Activated gamma-delta T cell (primary cell): Measurements from ENCODE around the gene TYRP1.

ENCODE experiments used
- DNase-seq: peaks from one replicate; lab custom pipeline; 2025; lab: John Stamatoyannopoulos, UW

TYRP1 gene

GRCh38 chr9:12697719-12698118 lies 4.5 kb downstream of the TYRP1 start:
- no peak for DNase-seq

DNA sequence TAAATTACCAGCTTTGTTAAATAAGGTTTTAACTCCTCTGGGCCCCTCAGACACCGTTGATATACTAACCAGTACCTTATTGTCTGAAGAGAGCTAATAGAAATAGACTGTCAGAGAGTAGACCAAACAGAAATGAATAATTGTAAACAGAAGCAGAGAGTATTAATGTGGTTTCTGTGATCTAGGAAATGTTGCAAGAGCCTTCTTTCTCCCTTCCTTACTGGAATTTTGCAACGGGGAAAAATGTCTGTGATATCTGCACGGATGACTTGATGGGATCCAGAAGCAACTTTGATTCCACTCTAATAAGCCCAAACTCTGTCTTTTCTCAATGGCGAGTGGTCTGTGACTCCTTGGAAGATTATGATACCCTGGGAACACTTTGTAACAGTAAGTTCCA lies 5.1 kb downstream of the TYRP1 start:
- no peak for DNase-seq

- no peak for DNase-seq
Measured at GRCh38 chr9:12698986-12699385, 5.8 kb downstream of the TYRP1 start.

- no peak for DNase-seq
Measured at GRCh38 chr9:12699529-12699928, 6.3 kb downstream of the TYRP1 start.

DNA sequence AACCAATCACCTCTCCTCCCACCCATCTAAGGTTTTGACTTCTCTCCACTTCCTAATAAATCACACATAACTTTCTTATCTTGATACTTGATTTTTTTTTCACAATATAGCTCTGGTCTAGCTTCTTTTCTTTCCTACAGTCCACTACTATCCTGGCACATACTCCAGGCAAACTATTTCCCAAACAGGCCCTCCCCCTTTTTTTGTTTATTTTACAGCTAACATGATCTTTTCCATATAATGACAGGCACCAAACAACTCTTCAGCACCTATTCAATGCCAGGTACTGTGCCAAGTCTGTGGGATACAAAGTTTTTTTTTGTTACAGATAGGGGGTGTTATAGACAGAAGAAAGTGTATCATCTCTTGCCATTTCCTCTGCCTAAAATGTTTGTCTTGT lies 7.9 kb downstream of the TYRP1 start:
- no peak for DNase-seq

DNA sequence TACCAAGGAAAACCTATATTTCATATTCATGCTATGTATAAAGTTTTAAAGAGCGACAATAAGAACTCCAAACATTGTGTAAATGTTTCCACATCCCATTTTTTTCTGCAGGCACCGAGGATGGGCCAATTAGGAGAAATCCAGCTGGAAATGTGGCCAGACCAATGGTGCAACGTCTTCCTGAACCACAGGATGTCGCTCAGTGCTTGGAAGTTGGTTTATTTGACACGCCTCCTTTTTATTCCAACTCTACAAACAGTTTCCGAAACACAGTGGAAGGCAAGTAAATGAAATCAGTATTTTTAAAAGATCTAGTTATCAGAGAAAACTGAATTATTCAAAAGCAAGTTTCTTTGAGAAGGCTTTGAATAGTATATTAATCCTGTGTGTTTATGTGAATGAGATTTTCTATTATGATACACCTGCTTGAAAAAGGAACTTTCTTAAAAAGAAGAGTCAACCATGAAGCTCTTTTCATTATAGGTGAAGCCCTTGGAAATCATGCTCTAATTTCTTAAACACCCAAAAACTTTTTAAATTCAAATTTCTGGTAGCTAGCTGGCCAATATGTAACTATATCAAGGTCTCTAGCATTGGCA lies 9.1 kb downstream of the TYRP1 start:
- no peak for DNase-seq

DNA sequence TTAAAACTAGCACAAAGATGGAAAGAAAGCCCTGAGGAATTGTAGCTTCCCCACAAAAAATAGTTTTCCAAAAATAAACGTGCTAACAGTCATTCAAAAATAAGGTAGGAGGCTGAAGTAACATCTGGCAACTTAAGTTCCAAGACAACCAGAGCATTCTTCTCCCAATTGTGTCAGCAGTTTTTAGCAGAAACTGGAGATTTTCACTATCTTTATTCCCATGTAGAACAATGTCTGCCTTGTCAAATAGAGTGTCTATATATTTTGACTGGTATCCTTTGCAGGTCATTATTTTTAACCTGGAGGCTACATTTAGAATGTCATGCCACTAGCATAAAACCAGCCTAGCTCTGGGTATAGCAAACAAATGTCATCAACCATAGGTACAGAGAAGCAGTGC lies 10.8 kb downstream of the TYRP1 start:
- no peak for DNase-seq

GRCh38 chr9:12705738-12706391 lies 12.7 kb downstream of the TYRP1 start:
- no peak for DNase-seq

- DNase-seq: no peak
Measured at GRCh38 chr9:12708562-12709298, 15.5 kb downstream of the TYRP1 start.

DNA sequence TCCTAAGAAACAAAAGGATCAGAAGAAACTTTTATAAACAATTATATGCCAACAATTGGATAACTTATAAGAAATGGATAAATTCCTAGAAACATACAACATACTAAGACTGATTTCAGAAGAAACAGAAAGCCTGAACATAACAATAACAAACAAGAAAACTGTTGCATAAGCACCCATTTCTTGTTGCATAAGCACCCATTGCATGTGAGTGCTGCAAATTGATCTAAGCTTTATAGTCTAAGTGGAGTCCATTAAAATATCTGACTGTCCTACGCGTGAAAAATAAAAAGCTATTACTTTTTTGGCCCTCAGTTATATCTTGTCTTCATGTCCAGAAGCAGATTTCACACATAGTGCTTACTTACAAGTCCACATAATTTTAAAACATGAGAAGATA lies 19.3 kb downstream of the TYRP1 start:
- no peak for DNase-seq

- DNase-seq: no peak
Measured at GRCh38 chr9:12715268-12715667, 22.1 kb downstream of the TYRP1 start.

DNA sequence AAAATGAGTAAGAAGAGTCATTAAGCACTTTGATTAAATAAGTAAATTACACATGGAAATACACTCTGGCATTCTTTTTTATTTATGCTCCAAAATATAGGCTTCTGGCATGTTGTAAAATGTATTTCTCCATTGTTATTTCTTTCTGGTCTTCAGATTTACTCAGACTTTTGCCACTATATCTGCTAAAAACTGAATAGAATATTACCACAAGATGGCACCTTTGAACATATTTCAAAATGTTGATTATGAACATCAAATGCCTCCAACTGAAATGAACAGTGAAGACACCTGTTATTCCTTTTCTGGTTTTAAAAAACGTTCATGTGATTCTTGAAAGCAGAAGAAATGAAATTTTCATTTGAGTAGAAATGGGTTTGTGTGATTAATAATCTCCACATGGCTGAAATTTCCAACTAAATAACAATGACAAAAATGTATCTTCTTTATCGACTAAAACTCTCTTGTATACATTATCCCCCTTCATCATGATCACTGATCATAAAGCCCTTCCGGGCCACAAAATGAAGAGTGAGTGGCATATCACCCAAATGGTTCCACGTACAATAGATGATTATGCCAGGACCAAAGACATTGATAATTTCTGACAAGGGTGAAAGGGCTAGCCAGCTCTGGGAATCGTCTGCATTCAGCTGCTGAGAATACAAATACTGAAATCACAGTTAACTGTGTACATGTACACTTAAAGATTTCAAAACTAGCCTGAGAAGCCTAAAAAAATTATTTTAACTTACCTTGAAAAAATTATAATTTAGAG lies 23.8 kb downstream of the TYRP1 start:
- DNase-seq: no peak

DNA sequence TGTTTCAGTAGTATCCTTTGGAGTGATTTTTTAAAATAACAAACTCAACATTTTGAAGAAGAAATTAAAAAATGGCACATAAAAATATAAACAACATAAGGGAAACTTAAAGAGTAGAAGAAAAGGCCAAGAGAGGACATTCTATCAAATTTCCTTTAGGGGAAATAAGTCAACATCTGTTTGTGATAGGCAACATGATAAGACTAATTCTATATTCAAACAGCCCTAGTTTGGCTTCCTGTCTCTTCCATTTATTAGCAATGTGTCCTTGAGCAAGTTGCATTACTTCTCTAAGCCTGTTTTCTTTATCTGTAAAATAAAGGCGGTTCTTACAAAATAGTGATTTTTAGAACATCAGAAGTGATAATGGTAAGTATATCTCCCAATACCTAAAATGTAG lies 24.7 kb downstream of the TYRP1 start:
- no peak for DNase-seq

DNA sequence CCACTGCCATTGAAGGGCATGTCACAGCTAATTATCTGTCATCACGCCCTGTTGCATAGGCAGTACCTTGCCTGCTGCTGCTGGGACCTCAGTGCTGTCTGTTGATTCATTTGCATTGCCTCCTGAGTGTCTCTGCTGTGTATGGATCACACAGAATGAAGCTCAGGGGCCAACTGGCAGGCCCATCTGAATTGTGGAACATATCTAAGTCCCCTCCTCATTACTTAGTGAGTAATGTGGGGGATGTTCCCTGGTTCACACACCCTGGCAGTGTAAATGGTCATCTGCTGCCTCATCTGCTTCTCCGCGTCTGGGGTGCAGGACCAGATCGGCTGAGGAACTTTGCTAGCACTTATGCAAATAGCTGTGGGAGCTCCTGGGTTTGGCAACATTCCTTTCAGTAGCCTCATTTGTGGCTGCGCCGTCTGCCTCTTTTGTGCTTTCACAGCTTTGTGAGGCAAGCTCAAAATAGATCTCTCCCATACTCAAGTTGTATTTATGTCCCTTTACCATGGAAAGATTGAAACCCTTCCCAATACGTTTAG lies 25.4 kb downstream of the TYRP1 start:
- no peak for DNase-seq

GRCh38 chr9:12719431-12719830 lies 26.2 kb downstream of the TYRP1 start:
- no peak for DNase-seq

- DNase-seq: no peak
Measured at GRCh38 chr9:12720551-12720950, 27.4 kb downstream of the TYRP1 start.

GRCh38 chr9:12722131-12722530 lies 28.9 kb downstream of the TYRP1 start:
- DNase-seq: no peak

DNA sequence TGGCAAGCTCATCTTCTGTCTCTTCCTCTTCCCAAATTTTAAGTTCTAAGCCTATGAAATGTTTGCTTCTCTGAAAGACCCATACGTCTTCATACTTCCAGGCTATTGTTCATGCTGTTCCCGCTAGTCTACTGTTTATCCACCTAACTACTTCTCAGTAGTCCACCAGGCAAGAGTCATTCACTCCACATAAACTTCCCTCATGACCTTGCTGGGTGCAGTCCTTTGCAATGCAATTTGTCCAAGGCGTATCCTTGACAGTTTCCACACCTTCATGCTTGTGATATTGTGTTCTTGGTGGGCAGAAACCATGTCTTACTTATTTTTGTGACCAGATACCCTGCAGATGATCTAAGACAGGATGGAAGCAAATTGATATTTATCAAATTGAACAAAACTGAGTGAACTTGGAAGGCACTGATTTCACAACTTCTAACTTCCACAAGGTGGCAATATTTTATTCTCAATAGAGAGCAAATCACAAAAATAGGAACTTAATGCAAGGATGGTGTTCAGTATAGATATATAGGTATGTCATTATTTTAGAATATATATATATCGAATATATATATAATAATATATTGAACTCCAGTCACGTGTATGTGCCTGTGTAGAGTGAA lies 30.3 kb downstream of the TYRP1 start:
- DNase-seq: no peak

DNA sequence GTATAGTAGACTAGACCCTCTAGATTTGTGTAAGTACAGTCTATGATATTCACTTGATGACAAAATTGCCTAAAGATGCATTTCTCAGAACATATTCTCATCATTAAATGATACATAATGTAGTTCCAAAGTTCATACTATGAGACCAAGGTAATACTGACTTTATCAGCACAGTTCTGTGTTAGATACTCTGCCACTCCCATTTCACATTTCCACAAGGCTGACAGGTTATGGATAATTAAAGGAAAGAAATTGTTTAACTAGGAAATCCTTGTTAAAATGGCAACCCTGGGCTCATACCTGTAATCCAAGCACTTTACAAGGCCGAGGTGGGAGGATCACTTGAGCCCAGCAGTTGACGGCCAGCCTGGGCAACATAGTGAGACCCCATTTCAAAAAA lies 33.6 kb downstream of the TYRP1 start:
- no peak for DNase-seq

DNA sequence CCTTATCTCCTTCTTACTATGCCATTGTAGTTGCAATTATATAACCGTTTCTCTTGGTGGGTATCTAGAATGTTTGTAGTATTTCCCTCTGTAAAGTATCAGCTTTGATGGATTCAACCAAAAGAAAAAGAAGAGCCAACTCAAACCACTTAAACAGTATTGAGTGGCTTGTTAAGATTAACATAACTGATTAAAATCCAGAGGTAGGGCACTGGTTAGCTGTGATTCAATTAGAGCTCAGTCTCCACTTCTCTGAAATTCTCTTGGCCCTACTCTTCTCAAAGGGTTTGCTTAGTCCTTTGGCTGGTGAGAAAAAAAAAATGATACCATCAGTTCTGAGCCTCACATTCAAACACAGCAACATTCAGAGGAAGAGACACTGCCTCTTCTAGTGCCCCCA lies 37.0 kb downstream of the TYRP1 start:
- DNase-seq: no peak

GRCh38 chr9:12730927-12731326 lies 37.7 kb downstream of the TYRP1 start:
- no peak for DNase-seq

GRCh38 chr9:12732971-12733370 lies 39.8 kb downstream of the TYRP1 start:
- no peak for DNase-seq
